GM12873 (cell line): ENCODE data around the gene IRX5.

Experiments
- TF ChIP-seq, protein P1 (sequence below): IDR thresholded peaks from 2 replicates; pipeline ENCODE4 v1.5.1; 2012; ENCODE audit warnings: low read depth, mild to moderate bottlenecking, moderate library complexity, low read length, control low read depth; ENCODE audit not compliant: insufficient read depth; ENCODE audit errors: missing control alignments

The IRX5 gene

DNA sequence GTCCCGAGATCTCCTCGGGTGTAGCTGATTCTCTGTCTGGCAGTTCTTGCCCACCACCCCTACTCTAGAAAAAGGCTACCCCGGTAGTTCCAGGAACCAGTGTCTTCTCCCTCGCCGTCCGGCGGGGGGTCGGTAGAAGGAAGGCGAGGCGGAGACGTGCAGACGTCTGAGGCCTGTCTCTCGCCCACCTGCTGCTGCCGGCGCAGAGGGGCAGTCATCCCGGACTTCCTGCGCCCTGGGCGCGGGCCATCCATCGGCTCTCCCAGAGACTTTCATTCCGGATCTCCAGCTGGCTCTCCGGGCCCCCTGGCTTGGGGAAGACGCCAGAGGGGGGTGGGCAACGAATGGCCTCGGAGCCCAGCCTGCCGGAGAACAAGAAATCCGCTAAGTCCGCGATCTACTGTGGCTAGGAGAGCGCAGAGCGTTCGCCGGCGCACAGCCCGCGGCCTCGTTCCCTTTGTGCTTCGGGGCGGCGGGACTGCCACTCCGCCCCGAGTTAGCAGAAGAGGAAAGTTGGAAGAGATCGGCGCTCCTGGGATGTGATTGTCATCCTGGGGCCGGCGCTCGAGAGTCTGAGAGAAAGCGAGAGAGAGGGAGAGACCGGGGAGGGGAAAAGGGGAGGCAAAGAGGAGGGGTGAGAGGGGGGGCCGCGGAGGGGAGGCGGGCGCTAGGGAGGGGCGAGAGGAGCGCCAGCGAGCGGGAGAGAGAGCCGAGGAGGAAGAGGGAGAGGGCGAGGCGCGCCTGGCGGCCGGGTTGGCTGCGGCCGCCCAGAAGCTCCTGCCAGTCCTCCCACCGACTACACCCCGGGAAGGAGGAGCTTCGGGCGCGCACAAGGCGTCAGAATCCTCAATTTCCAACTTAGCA, at the start of gene IRX5:
TSS of gene IRX5 (plus strand) at position 861 of the 864 bp plus-strand sequence. CDS start 334 bp downstream, outside the sequence.
- TF ChIP-seq, protein P1, sequence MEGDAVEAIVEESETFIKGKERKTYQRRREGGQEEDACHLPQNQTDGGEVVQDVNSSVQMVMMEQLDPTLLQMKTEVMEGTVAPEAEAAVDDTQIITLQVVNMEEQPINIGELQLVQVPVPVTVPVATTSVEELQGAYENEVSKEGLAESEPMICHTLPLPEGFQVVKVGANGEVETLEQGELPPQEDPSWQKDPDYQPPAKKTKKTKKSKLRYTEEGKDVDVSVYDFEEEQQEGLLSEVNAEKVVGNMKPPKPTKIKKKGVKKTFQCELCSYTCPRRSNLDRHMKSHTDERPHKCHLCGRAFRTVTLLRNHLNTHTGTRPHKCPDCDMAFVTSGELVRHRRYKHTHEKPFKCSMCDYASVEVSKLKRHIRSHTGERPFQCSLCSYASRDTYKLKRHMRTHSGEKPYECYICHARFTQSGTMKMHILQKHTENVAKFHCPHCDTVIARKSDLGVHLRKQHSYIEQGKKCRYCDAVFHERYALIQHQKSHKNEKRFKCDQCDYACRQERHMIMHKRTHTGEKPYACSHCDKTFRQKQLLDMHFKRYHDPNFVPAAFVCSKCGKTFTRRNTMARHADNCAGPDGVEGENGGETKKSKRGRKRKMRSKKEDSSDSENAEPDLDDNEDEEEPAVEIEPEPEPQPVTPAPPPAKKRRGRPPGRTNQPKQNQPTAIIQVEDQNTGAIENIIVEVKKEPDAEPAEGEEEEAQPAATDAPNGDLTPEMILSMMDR: no peak

DNA sequence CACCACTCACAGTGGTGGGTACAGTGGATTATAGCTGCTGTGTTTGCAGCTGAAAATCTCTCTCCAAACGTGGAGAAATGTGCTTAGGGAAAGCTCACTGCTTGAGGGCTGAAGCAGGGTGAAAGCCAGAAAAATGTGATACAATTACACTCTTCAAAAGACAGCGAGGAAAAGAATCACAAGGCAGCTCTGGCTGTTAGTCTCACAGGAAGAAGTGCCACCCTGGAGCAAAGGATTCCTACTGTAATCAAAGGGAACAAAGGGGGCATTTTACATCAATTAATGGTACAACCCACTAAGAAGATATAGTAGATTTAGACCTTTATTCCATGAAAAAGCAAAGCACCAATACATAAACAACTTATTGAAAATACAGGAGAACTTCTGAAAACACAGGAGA, 48.1 kb upstream of the IRX5 start:
- TF ChIP-seq, protein P1: no peak

DNA sequence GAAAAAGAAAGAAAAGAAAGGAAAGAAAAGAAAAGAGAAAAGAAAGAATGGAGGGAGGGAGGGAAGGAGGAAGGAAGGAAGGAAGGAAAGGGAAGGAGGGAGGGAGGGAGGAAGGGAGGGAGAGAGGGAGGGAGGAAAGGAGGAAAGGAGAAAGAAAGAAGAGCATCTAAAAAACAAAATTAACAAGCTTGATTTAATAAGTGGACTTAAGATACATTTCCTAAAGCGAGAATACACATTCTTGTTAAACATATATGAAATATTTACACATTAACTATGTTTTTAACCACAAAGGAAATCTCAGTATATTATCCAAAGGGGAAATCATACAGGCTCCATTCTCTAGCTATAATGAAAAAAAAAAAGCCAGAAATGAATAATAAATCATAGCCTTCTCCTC, 47.3 kb upstream of the IRX5 start:
- TF ChIP-seq, protein P1: no peak

DNA sequence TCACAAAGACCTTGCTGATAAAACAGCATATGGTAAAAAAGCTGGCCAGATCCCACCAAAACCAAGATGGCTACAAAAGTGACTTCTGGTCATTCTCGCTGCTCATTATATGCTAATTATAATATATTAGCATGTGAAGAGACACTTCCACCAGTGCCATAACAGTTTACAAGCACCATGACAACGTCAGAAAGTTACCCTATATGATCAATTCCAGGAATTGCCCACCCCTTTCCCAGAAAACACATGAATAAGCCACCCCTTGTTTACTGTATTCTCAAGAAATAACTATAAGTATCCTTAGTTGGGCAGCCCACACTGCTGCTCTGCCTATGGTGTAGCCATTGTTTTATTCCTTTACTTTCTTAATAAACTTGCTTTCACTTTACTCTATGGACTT, 44.6 kb upstream of the IRX5 start:
- TF ChIP-seq, protein P1: no peak

DNA sequence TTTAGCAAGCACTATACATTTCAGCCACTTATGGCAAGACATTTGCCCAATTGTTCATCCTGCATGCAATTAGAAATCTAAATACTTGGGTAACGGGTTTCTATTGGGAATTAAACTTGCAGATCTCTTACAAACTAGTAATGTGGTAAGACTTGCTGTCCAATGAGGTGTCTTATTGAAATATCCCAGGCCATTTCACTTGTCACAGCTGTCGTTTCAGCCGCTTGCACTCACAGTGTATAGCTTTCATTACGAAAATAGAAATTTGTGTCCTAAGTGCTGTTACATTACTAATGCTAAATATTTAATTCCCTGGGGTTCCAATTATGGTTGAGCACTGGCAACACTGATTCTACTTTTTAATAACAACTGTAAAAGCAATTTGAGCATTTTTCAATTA, 40.3 kb upstream of the IRX5 start:
- TF ChIP-seq, protein P1: no peak

DNA sequence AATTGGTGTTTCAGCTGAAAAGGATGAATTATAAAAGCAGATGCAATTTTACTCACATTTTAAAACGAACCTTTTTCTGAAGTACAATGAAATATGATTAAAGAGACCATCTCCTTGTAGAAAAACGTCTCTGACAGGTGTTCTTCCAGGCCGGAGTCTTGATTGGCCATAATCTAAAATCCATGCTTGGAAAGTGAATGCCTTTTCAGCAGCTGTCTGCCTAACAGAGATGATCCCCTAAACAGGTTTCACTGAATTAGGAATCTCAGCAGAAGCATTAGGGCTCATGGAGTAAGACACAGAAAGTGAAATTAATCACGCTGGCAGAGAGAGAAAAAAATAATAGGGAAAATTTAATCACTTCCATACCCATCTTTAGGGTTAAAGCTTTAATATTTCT, 39.3 kb upstream of the IRX5 start:
- TF ChIP-seq, protein P1: no peak

DNA sequence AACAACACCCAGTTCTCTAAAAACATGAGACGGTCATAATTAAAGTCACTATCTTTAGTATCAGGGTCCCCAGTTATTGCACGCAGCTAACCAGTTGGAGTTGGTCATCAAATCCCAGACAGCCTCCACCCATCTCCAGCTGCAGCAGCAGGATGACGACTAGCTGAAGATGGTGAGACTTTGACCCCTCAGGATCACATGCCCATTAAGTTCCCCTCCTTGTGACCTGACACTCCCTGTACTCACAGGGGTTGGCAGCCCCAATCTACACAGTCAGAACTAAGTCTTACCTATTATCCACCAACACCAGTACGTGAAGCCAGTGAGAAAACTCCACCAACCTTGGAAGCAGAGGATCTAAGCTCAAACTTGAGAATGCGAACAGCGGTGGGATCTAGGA, 37.7 kb upstream of the IRX5 start:
- TF ChIP-seq, protein P1: no peak
